Brain microvascular endothelial cell (primary cell): ENCODE measurements around the gene DRAXIN.

ENCODE experiments used
- DNase-seq: peaks from one replicate; pipeline ENCODE4 v3.0.0-alpha.2; 2020
- H3K27ac ChIP-seq: fragments of 250-450 bp; sonication (Bioruptor Pico); 2 replicates; pipeline ENCODE4 v1.5.1; 2020; ENCODE audit warnings: mild to moderate bottlenecking, moderate library complexity
- H3K27me3 ChIP-seq: fragments of 250-450 bp; sonication (Bioruptor Pico); replicated peaks from 2 replicates; pipeline ENCODE4 v1.5.1; 2020; ENCODE audit warnings: mild to moderate bottlenecking
- H3K36me3 ChIP-seq: fragments of 250-450 bp; sonication (Bioruptor Pico); replicated peaks from 2 replicates; pipeline ENCODE4 v1.5.1; 2020; ENCODE audit warnings: mild to moderate bottlenecking
- H3K4me3 ChIP-seq: 2 replicates; pipeline ENCODE4 v1.5.1; 2011; ENCODE audit warnings: low read depth, mild to moderate bottlenecking, control low read depth, low read length, moderate library complexity
- CTCF ChIP-seq: IDR thresholded peaks from 2 replicates; pipeline ENCODE4 v1.5.1; 2011; ENCODE audit warnings: low read depth, mild to moderate bottlenecking, moderate library complexity, low read length, control low read depth, inconsistent platforms; ENCODE audit errors: missing control alignments
- in situ Hi-C: cut with HindIII; loops from 2 replicates; pipeline ENCODE4 v1.10.0; 2017; ENCODE audit warnings: low sequenced_read_pairs, low pct_ligation_motif_present

Gene DRAXIN

GRCh38 chr1:11771481-11772043 is 80.1 kb downstream of the DRAXIN start:
- Histone ChIP-seq H3K36me3 (no peaks in the 10 kb centered on the region), H3K27me3 (peaks cover 2% of the 10 kb centered on the region)
- in situ Hi-C loops = no loop called here

GRCh38 chr1:11772458-11772857 is 80.9 kb downstream of the DRAXIN start:
- H3K4me3 ChIP-seq = no peak overlapping the region
- no peak for TF ChIP-seq CTCF
- H3K27ac ChIP-seq = no peak overlapping the region
- in situ Hi-C loops = no loop called here
- no peak for DNase-seq
- H3K27me3 ChIP-seq = peaks cover 2% of the 10 kb centered on the region
- H3K36me3 ChIP-seq = no peaks in the 10 kb centered on the region

More at GRCh38 chr1:11771481-11772043, 80.1 kb downstream of the DRAXIN start:
- Histone ChIP-seq H3K27ac (no peak overlapping the region), H3K4me3 (no peak overlapping the region)
- no peak for TF ChIP-seq CTCF
- no peak for DNase-seq

GRCh38 chr1:11774753-11775152 is 83.2 kb downstream of the DRAXIN start:
- in situ Hi-C loops = no loop called here
- no peak for TF ChIP-seq CTCF

More at GRCh38 chr1:11774753-11775152, 83.2 kb downstream of the DRAXIN start:
- no peak overlapping the region for H3K4me3 ChIP-seq
- no peaks in the 10 kb centered on the region for H3K27me3 ChIP-seq
- no peak overlapping the region for H3K27ac ChIP-seq
- H3K36me3 ChIP-seq = no peaks in the 10 kb centered on the region
- DNase-seq = no peak
